Neural cell (in vitro differentiated cells): ENCODE results near the gene FNBP1L. TPM values are rescaled to one million over a fixed set of nuclear protein-coding genes. Genes with fewer than 3 reads are reported as not detected.

Experiments used
- H2AFZ ChIP-seq: fragments of 200-600, 300-800 bp; sonication (generic), shearing (Covaris generic); 2 replicates; pipeline ENCODE4 v1.6.0; 2014; ENCODE audit warnings: low read depth, mild to moderate bottlenecking, antibody characterized with exemption, low read length, moderate library complexity
- H3F3A ChIP-seq: fragments of 200-600 bp; shearing (Covaris generic); 2 replicates; pipeline ENCODE4 v1.6.1; 2016; ENCODE audit warnings: mild to moderate bottlenecking, moderate library complexity, mixed read lengths, antibody characterized with exemption, low read length; ENCODE audit not compliant: insufficient read depth, poor library complexity, severe bottlenecking
- H3K27ac ChIP-seq: fragments of 200-600, 300-800 bp; sonication (generic), shearing (Covaris generic); 2 replicates; pipeline ENCODE4 v1.5.1; 2014; ENCODE audit warnings: mild to moderate bottlenecking, low read length, moderate library complexity
- H3K27me3 ChIP-seq: fragments of 300-800, 200-600 bp; sonication (generic), shearing (Covaris generic); 2 replicates; pipeline ENCODE4 v1.6.0; 2014; ENCODE audit warnings: mild to moderate bottlenecking, low read depth, low read length, moderate library complexity; ENCODE audit not compliant: insufficient read depth
- H3K36me3 ChIP-seq: fragments of 300-800, 200-600 bp; sonication (generic), shearing (Covaris generic); 2 replicates; pipeline ENCODE4 v1.5.1; 2014; ENCODE audit warnings: mild to moderate bottlenecking, antibody characterized with exemption, low read length, moderate library complexity; ENCODE audit not compliant: insufficient read depth
- H3K4me2 ChIP-seq: fragments of 300-800, 200-600 bp; sonication (generic), shearing (Covaris generic); 2 replicates; pipeline ENCODE4 v1.6.0; 2014; ENCODE audit warnings: mild to moderate bottlenecking, low read length
- H3K4me3 ChIP-seq: fragments of 300-800, 200-600 bp; sonication (generic), shearing (Covaris generic); 2 replicates; pipeline ENCODE4 v1.5.1; 2014; ENCODE audit warnings: mild to moderate bottlenecking, low read length, moderate library complexity
- H3K79me2 ChIP-seq: fragments of 200-600 bp; shearing (Covaris generic); replicated peaks from 2 replicates; pipeline ENCODE4 v1.6.0; 2014; ENCODE audit warnings: mild to moderate bottlenecking, low read length, moderate library complexity; ENCODE audit not compliant: insufficient read depth
- H3K9ac ChIP-seq: fragments of 300-800, 200-600 bp; sonication (generic), shearing (Covaris generic); 2 replicates; pipeline ENCODE4 v1.6.1; 2016; ENCODE audit warnings: mild to moderate bottlenecking, low read length, mixed read lengths
- H3K9me2 ChIP-seq: fragments of 200-600 bp; shearing (Covaris generic); 2 replicates; pipeline ENCODE4 v1.6.1; 2016; ENCODE audit warnings: mild to moderate bottlenecking, low read length, mixed read lengths; ENCODE audit not compliant: insufficient read depth
- H3K9me3 ChIP-seq: fragments of 200-600, 300-800 bp; sonication (generic), shearing (Covaris generic); 2 replicates; pipeline ENCODE4 v1.6.1; 2016; ENCODE audit warnings: mild to moderate bottlenecking, mixed run types, low read length, moderate library complexity, mixed read lengths
- H4K20me1 ChIP-seq: fragments of 200-600 bp; shearing (Covaris generic); 2 replicates; pipeline ENCODE4 v1.6.1; 2016; ENCODE audit warnings: mild to moderate bottlenecking, mixed run types; ENCODE audit not compliant: insufficient read depth
- EP300 ChIP-seq: fragments of 450-650 bp; conservative IDR thresholded peaks from 2 replicates; pipeline ENCODE4 v1.6.1; 2014; ENCODE audit warnings: antibody characterized with exemption, mild to moderate bottlenecking, moderate library complexity; ENCODE audit not compliant: poor library complexity, severe bottlenecking
- EZH2 ChIP-seq: fragments of 200-600, 300-800 bp; shearing (Covaris generic), sonication (generic); IDR thresholded peaks from 2 replicates; pipeline ENCODE4 v1.6.1; 2014; ENCODE audit warnings: antibody characterized with exemption, low read length, borderline replicate concordance, mild to moderate bottlenecking; ENCODE audit not compliant: insufficient read depth, poor library complexity, severe bottlenecking
- MXI1 ChIP-seq: fragments of 450-650 bp; conservative IDR thresholded peaks from 2 replicates; pipeline ENCODE4 v1.6.1; 2014; ENCODE audit warnings: antibody characterized with exemption, mild to moderate bottlenecking; ENCODE audit not compliant: poor library complexity, severe bottlenecking
- POLR2AphosphoS5 ChIP-seq: IDR thresholded peaks from 2 replicates; pipeline ENCODE4 v1.6.1; 2012
- RAD21 ChIP-seq: fragments of 450-650 bp; conservative IDR thresholded peaks from 2 replicates; pipeline ENCODE4 v1.6.1; 2014; ENCODE audit warnings: antibody characterized with exemption, mild to moderate bottlenecking, moderate library complexity
- SMC3 ChIP-seq: fragments of 450-650 bp; conservative IDR thresholded peaks from 2 replicates; pipeline ENCODE4 v1.6.1; 2014; ENCODE audit warnings: antibody characterized with exemption, mild to moderate bottlenecking, moderate library complexity; ENCODE audit not compliant: poor library complexity
- TAF1 ChIP-seq: IDR thresholded peaks from 2 replicates; pipeline ENCODE4 v1.6.1; 2012; ENCODE audit warnings: low read depth
- polyA plus RNA-seq: library from polyadenylated mRNA; depleted of rRNA; stranded (reverse); fragments of >200 nt; gene quantifications from 2 replicates; pipeline ENCODE4 v1.2.3, GENCODE V29; 2014
- TF ChIP-seq, protein P1 (sequence below): IDR thresholded peaks from 2 replicates; pipeline ENCODE4 v1.6.1; 2012; ENCODE audit warnings: borderline replicate concordance
- TF ChIP-seq, protein P2 (sequence below): fragments of 450-650 bp; IDR thresholded peaks from 2 replicates; pipeline ENCODE4 v1.5.1; 2014; ENCODE audit warnings: antibody characterized with exemption, mild to moderate bottlenecking, moderate library complexity; ENCODE audit not compliant: poor library complexity, severe bottlenecking

The FNBP1L gene
- polyA plus RNA-seq, 1 donor from 2014 or later = 1,044 TPM

DNA sequence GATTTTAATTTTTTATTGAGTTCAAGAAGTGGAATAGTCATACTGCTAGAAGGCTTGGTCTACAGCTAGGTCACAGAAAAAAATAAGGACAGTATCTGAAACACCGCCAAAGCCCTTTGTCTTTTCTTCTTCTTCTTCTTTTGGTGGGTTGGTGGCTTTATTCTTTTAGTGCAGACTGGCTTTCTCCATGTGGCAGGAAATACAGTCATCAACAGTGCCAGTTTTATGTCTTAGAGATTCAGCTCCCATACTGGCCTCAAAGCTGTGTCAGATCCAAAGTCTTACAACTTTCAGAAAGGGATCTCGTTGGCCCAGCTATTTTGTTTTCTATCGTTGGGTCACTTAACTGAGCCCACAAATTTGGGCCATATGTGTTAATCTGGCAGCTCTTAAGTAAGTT, 58.2 kb downstream of the FNBP1L start:
- no peaks in the 10 kb centered on the region for H3K9me3 ChIP-seq
- peaks cover 13% of the 10 kb centered on the region for H4K20me1 ChIP-seq
- TF ChIP-seq TAF1 (no peak), RAD21 (no peak), SMC3 (no peak), MXI1 (no peak), POLR2AphosphoS5 (no peak), EP300 (no peak), EZH2 (no peak)
- TF ChIP-seq, protein P1, sequence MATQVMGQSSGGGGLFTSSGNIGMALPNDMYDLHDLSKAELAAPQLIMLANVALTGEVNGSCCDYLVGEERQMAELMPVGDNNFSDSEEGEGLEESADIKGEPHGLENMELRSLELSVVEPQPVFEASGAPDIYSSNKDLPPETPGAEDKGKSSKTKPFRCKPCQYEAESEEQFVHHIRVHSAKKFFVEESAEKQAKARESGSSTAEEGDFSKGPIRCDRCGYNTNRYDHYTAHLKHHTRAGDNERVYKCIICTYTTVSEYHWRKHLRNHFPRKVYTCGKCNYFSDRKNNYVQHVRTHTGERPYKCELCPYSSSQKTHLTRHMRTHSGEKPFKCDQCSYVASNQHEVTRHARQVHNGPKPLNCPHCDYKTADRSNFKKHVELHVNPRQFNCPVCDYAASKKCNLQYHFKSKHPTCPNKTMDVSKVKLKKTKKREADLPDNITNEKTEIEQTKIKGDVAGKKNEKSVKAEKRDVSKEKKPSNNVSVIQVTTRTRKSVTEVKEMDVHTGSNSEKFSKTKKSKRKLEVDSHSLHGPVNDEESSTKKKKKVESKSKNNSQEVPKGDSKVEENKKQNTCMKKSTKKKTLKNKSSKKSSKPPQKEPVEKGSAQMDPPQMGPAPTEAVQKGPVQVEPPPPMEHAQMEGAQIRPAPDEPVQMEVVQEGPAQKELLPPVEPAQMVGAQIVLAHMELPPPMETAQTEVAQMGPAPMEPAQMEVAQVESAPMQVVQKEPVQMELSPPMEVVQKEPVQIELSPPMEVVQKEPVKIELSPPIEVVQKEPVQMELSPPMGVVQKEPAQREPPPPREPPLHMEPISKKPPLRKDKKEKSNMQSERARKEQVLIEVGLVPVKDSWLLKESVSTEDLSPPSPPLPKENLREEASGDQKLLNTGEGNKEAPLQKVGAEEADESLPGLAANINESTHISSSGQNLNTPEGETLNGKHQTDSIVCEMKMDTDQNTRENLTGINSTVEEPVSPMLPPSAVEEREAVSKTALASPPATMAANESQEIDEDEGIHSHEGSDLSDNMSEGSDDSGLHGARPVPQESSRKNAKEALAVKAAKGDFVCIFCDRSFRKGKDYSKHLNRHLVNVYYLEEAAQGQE = no peak
- TF ChIP-seq, protein P2, sequence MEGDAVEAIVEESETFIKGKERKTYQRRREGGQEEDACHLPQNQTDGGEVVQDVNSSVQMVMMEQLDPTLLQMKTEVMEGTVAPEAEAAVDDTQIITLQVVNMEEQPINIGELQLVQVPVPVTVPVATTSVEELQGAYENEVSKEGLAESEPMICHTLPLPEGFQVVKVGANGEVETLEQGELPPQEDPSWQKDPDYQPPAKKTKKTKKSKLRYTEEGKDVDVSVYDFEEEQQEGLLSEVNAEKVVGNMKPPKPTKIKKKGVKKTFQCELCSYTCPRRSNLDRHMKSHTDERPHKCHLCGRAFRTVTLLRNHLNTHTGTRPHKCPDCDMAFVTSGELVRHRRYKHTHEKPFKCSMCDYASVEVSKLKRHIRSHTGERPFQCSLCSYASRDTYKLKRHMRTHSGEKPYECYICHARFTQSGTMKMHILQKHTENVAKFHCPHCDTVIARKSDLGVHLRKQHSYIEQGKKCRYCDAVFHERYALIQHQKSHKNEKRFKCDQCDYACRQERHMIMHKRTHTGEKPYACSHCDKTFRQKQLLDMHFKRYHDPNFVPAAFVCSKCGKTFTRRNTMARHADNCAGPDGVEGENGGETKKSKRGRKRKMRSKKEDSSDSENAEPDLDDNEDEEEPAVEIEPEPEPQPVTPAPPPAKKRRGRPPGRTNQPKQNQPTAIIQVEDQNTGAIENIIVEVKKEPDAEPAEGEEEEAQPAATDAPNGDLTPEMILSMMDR = no peak
- no peaks in the 10 kb centered on the region for H3F3A ChIP-seq
- H3K27me3 ChIP-seq = no peaks in the 10 kb centered on the region
- no peaks in the 10 kb centered on the region for H3K9me2 ChIP-seq
- no peaks in the 10 kb centered on the region for H3K36me3 ChIP-seq
- H3K79me2 ChIP-seq = peaks cover 69% of the 10 kb centered on the region
- no peak overlapping the region for H3K9ac ChIP-seq
- H3K27ac ChIP-seq = no peak overlapping the region
- no peak overlapping the region for H3K4me2 ChIP-seq
- no peak overlapping the region for H3K4me3 ChIP-seq
- H2AFZ ChIP-seq = no peak overlapping the region

DNA sequence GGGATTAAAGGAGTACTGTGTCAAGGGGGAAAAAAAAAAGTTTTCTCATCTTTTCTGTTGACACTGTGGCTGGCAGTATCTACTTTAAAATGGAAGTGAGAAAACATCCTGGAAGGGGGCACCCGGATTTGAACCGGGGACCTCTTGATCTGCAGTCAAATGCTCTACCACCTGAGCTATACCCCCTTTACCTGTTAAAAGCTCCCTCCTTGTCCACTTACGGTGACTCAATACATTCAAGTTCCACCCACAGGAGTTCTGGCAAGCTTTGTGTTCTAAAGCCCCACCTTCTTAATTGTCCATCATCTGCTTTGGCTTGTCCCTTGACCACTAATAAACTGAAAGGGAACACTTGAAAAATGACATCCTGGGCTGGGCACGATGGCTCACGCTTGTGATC, 68.2 kb downstream of the FNBP1L start:
- Histone ChIP-seq H3K4me2 (no peak overlapping the region), H3K9me2 (no peaks in the 10 kb centered on the region), H3K36me3 (no peaks in the 10 kb centered on the region), H2AFZ (no peak overlapping the region), H3K27me3 (no peaks in the 10 kb centered on the region), H3K4me3 (no peak overlapping the region), H3K9me3 (no peaks in the 10 kb centered on the region), H3F3A (no peaks in the 10 kb centered on the region), H3K79me2 (peaks cover 30% of the 10 kb centered on the region), H3K9ac (no peak overlapping the region), H3K27ac (no peak overlapping the region), H4K20me1 (no peaks in the 10 kb centered on the region)
- no peak for TF ChIP-seq MXI1
- no peak for TF ChIP-seq POLR2AphosphoS5
- TF ChIP-seq, protein P2 = no peak
- TF ChIP-seq TAF1 = no peak
- TF ChIP-seq RAD21 = no peak
- TF ChIP-seq, protein P1 = no peak
- no peak for TF ChIP-seq EZH2
- no peak for TF ChIP-seq EP300
- no peak for TF ChIP-seq SMC3
